Measurements from ENCODE around the gene HDAC7.

Gene HDAC7

GRCh38 chr12:47832263-47832933 lies 12.7 kb upstream of the HDAC7 start:
- TF ChIP-seq CTCF (IDR thresholded peaks at IDR 0.05; ENCODE audit: insufficient read depth, low read length, poor library complexity, severe bottlenecking), result no peak
- Histone ChIP-seq H3K36me3 (ENCODE audit: control insufficient read depth, insufficient read depth, low read length) (no peaks in the 10 kb centered on the region), H3K4me3 (replicated peaks; ENCODE audit: low read depth, low read length) (no peak overlapping the region), H3K27me3 (replicated peaks; ENCODE audit: control insufficient read depth, insufficient read depth, low read length) (no peaks in the 10 kb centered on the region)
- DNase-seq (ENCODE audit: extremely low read depth, insufficient read length), result peak; percentile 70

- no peak for DNase-seq (ENCODE audit: extremely low read depth, insufficient read length)
- no peaks in the 10 kb centered on the region for H3K27me3 ChIP-seq (replicated peaks; ENCODE audit: control insufficient read depth, insufficient read depth, low read length)
- no peak for TF ChIP-seq CTCF (IDR thresholded peaks at IDR 0.05; ENCODE audit: insufficient read depth, low read length, poor library complexity, severe bottlenecking)
- H3K4me3 ChIP-seq (replicated peaks; ENCODE audit: low read depth, low read length), result no peak overlapping the region
- no peaks in the 10 kb centered on the region for H3K36me3 ChIP-seq (ENCODE audit: control insufficient read depth, insufficient read depth, low read length)
These were observed 9.9 kb upstream of the HDAC7 start for GRCh38 chr12:47829584-47829983.

GRCh38 chr12:47828976-47829482 lies 9.3 kb upstream of the HDAC7 start:
- no peaks in the 10 kb centered on the region for H3K36me3 ChIP-seq (ENCODE audit: control insufficient read depth, insufficient read depth, low read length)
- TF ChIP-seq CTCF (IDR thresholded peaks at IDR 0.05; ENCODE audit: insufficient read depth, low read length, poor library complexity, severe bottlenecking), result no peak
- H3K27me3 ChIP-seq (replicated peaks; ENCODE audit: control insufficient read depth, insufficient read depth, low read length), result no peaks in the 10 kb centered on the region
- no peak overlapping the region for H3K4me3 ChIP-seq (replicated peaks; ENCODE audit: low read depth, low read length)
- no peak for DNase-seq (ENCODE audit: extremely low read depth, insufficient read length)

GRCh38 chr12:47828008-47828975 lies 8.6 kb upstream of the HDAC7 start:
- no peaks in the 10 kb centered on the region for H3K36me3 ChIP-seq (ENCODE audit: control insufficient read depth, insufficient read depth, low read length)
- no peak for TF ChIP-seq CTCF (IDR thresholded peaks at IDR 0.05; ENCODE audit: insufficient read depth, low read length, poor library complexity, severe bottlenecking)
- no peak overlapping the region for H3K4me3 ChIP-seq (replicated peaks; ENCODE audit: low read depth, low read length)
- no peak for DNase-seq (ENCODE audit: extremely low read depth, insufficient read length)
- H3K27me3 ChIP-seq (replicated peaks; ENCODE audit: control insufficient read depth, insufficient read depth, low read length), result no peaks in the 10 kb centered on the region

GRCh38 chr12:47825173-47825639 lies 5.5 kb upstream of the HDAC7 start:
- Histone ChIP-seq H3K27me3 (replicated peaks; ENCODE audit: control insufficient read depth, insufficient read depth, low read length) (no peaks in the 10 kb centered on the region), H3K36me3 (ENCODE audit: control insufficient read depth, insufficient read depth, low read length) (no peaks in the 10 kb centered on the region), H3K4me3 (replicated peaks; ENCODE audit: low read depth, low read length) (no peak overlapping the region)
- DNase-seq (ENCODE audit: extremely low read depth, insufficient read length), result no peak
- no peak for TF ChIP-seq CTCF (IDR thresholded peaks at IDR 0.05; ENCODE audit: insufficient read depth, low read length, poor library complexity, severe bottlenecking)
